ENCODE results near the gene CFAP74.
"Not testable (repeated sequence)": the region's sequence is repeated elsewhere in the genome, so short reads cannot be mapped to it uniquely, and the experiment has no call there.

CFAP74 gene

DNA sequence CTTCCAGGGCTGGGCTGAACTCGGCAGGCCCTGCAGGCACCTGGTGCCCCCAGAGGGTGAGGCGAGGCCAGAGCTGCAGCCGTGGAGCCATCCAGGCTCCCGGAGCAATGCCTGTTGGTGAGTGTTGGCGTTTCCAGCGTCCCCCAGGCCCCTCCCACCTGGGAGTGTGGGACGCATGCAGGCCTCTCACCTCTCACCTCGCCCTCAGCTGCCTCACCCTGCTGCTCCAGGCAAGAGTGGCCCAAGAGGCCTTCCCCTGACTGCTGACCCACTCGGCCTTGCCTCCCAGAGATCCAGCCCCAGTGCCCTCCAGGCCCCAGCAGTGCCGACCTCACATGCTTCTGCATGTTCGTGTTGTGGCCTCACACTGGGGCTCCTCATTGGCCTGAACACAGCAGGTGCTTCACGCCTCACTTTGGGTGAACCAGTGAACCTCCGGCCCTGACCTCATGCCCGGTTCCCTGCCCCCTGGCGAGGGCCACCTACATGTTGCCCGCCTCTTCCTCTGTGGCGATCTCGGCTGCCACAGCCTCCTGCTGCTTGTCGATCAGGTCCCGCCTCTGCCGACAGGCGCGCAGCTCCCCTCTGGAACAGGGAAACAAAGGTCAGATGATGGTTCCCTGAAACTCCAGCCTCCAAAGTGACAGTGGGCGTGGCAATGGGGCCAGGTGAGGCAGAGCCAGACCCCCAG, 17.0 kb downstream of the CFAP74 start:
- no peak for DNase-seq

- no peak for DNase-seq
These were observed 18.1 kb downstream of the CFAP74 start for GRCh38 chr1:1985375-1986050.

DNA sequence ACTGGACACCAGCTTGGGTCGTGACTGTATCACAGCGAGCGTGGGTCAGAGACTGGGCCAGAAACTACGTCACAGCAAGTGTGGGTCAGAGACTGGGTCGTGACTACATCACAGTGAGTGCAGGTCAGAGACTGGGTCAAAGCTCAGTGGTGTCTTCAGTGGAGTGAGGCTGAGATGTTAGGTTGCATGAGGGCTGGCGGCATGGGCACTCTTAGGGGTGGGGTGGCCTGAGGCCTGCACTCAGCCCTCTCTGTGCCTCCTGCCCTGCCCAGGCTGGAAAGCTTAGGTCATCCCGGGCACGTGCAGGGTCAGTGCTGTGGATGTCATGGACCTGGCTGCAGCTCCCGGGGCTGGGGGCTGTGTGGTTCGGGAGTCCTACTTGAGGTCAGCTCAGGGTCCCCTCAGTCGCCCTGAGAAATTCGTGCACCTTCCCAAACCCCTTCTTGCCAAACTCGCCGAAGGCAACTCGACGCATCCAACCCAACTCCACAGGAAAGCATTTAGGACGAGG, 19.0 kb downstream of the CFAP74 start:
- DNase-seq: no peak

GRCh38 chr1:1982379-1983232, 21.0 kb downstream of the CFAP74 start:
- no peak for DNase-seq

DNA sequence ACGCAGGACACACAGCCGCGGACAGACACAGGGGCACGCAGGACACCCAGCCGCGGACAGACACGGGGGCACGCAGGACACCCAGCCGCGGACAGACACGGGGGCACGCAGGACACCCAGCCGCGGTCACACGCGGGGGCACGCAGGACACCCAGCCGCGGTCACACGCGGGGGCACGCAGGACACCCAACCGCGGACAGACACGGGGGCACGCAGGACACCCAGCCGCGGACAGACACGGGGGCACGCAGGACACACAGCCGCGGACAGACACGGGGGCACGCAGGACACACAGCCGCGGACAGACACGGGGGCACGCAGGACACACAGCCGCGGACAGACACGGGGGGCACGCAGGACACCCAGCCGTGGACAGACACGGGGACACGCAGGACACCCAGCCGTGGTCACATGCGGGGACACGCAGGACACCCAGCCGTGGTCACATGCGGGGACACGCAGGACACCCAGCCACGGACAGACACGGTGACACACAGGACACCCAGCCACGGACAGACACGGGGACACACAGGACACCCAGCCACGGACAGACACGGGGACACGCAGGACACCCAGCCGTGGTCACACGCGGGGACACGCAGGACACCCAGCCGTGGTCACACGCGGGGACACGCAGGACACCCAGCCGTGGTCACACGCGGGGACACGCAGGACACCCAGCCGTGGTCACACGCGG, 21.8 kb downstream of the CFAP74 start:
- DNase-seq: not testable (repeated sequence)

DNA sequence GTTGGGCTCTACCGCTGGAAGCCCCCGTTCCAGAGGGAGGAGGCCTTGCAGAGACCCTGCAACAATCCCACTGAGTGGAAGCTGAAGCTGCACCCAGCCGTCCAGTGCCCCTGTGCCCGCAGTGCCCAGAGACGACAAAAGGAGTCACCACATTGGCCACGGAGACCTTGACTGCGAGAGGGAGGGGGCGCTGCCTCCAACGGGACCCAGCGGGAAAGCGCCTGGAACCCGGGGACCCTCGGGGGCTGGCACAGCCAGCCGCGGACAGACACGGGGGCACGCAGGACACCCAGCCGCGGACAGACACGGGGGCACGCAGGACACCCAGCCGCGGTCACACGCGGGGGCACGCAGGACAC, 22.5 kb downstream of the CFAP74 start:
- DNase-seq: no peak

DNA sequence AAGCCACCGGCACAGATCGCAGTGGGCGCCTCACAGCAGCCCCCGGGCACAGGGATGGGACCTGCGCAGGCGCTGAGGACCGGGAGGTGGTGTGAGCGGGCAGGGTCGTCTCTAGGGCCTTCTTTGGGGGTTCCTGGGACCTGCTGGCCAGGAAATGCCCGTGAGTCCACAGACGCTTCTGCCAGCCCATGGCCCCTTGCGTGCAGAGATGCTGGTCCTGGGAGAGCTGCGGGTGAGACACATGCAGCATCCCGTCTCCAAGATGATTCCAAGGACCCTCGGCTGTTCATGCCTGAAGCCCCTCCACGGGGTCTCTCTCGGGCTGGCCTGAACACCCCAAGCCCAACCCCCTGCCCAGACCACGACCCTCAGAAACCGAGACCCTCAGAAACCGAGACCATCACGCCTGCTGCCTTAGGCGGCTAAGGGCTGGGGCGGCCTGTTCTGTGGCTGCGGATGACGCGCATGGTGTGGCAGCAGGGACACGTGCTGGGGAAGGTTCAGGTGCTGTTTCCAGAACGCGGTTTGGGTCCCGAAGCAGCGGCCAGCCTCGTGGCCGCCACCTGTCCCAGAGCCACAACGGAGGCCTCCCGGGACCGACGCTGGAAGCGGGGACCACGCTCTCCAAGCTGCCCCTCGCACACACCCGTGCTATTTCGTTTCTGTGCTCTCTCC, 23.0 kb downstream of the CFAP74 start:
- no peak for DNase-seq

- DNase-seq: no peak
These were observed 24.0 kb downstream of the CFAP74 start for GRCh38 chr1:1979482-1980165.

DNA sequence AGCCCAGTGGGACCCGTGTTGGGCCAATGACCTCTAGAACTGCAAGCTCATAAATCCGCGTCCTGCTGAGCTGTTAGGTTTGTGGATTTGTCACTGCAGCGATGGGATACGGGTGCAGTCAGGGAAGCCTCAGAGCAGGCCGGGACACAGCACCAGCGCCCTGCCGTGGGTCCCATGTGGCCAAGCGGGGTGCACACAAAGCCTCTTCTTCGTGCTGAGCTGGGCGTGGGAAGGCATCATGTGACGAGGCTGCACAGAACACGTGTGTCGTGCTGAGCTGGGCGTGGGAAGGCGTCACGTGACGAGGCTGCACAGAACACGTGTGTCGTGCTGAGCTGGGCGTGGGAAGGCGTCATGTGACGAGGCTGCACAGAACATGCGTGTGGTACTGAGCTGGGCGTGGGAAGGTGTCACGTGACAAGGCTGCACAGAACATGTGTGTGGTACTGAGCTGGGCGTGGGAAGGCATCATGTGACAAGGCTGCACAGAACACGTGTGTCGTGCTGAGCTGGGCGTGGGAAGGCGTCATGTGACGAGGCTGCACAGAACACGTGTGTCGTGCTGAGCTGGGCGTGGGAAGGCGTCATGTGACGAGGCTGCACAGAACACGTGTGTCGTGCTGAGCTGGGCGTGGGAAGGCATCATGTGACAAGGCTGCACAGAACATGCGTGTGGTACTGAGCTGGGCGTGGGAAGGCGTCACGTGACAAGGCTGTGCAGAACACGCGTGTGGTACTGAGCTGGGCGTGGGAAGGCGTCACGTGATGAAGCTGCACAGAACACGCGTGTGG, 24.7 kb downstream of the CFAP74 start:
- DNase-seq: not testable (repeated sequence)

GRCh38 chr1:1978108-1978507, 25.5 kb downstream of the CFAP74 start:
- DNase-seq: no peak

GRCh38 chr1:1976031-1976430, 27.6 kb downstream of the CFAP74 start:
- no peak for DNase-seq

- no peak for DNase-seq
These were observed 28.1 kb downstream of the CFAP74 start for GRCh38 chr1:1975535-1975934.

DNA sequence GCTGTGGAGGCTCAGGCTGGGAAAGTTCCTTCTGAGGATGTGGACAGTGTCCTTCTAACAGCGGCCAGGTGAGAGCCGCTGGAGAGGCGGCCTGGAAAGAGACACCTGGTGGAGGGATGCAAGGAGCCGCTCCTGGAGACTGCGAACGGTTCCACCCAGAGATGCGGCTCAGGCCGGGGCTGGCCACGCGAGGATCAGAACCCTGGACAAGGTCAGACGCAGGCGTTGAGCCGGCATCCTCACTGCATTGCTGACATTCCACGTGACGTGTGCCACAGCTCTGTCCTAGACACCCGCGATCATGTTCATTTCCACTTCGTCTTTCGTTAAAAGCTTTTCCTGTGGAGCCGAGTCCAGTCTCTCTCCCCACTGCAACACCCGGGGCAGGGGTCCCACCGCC, 28.8 kb downstream of the CFAP74 start:
- no peak for DNase-seq

DNA sequence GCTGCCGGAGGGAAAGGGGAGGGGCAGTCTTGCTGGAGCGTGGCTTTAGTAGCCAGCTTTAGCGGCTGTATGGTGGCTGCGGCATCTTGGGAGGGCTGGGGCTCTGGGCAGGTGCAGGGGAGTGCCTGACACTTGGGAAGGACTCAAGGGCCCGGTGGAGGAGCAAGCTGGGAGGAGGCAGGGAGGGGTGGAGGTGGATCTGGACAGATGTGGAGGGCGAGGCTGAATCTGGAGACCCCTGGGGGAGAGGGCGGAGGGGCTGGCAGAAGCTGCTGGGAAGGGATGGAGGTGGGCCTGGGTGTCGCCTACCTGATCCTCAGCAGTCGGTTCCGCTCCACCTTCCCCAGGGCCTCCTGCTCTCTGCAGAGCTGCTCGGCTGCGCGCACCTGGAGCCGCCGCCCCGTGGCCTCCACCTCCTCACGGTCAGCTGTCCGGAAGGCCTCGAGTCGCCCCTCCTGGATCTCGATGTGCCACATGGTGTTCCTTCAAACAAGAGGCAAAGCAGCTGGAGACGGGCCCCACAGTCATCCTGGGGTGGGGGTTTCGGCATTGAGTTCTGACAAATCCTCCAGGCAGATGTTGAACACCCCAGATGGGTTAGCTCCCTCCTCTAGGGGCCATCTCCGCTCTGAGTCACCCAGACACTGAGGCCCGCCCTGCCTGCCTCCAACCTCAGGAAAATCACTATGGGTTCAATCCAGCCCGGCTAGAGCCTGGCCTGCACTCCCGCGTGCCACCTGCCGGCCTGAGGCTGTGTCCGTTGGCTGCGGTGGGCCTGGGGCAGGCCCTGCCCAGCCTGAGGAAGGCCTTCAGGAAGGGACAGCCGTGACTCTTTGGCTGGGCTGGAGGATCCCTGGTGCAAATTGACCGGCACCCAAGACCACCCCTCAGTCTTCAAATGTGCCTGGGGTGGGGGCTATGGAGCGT, 29.6 kb downstream of the CFAP74 start:
- no peak for DNase-seq

DNA sequence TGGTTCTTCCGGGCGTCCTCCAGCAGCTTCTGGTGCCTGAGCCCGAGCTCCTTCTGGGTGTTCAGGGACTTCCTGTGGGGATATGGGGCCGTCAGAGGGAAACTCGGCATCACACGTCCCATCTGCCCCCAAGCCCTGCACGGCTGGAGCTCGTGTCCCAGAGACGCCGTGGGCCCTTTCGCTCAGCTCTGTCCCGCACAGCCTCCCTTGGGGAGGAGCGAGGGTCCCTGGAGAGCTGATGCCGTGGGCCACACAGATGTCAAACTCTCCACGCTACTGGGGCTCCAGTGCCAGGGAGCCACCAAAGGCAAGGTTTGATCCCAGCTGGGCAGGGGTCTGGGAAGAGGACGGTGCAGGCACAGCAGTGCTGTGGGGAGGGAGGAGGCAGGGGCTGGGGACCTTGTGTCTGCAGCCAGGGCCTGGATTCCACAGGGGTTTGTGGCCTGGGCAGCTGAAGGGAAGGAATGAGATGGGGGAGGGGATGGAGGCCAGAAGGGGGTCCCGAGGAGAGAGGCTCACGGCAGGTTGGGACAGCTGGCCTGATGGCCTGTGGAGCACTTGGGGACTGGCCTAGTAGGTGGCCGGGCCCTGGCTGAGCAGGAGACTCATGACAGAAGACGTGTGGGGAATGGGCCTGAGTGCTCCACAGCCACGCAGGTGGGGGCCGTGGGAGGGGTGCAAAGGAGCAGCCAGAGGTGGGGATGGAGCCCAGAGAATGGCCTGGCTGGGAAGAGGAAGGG, 30.4 kb downstream of the CFAP74 start:
- no peak for DNase-seq

DNA sequence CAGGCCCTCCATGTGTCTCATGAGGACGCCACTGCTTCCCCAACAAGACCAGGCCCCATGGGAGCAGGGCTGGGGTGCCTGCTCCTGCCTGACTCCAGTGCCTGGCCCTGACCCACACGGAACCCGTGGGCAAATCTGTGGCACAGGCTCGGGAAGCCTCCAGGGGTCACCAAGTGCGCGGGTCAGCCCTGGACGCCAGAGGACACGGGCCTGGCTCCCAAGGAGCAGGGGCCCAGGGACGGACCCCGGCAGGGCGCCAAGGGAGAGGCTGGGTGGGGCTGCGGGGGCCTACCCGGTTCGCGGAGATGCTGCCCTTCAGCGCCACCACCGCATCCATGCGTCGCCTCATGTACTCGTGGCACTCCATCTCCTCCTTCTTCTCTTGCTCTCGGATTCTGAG, 31.9 kb downstream of the CFAP74 start:
- no peak for DNase-seq

DNA sequence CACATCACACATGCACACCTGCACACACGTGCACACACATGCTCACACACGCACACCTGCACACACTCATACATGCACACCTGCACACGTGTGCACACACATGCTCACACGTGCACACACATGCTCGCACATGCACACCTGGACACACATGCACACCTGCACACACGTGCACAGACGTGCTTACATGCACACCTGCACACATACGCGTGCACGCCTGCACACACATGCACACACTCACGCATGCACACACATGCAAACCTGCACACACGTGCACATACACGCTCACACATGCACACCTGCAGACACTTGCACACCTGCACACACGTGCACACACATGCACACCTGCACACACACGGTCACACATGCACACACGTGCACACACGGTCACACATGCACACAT, 32.6 kb downstream of the CFAP74 start:
- no peak for DNase-seq

GRCh38 chr1:1969953-1970716, 33.5 kb downstream of the CFAP74 start:
- no peak for DNase-seq

All from activated T-cell treated with anti-CD3 and anti-CD28 coated beads, Interleukin-2, amount 50 U/mL, for 48 hours (primary cell).